Lung (tissue), 12 donors: ENCODE results near the gene BCL6. TPM values are rescaled to one million over a fixed set of nuclear protein-coding genes. Genes with fewer than 3 reads are reported as not detected.

Experiments used
- ATAC-seq: fragments of 200-7000 bp; cut with Tn5 transposase; one replicate; pipeline ENCODE4 v1.9.1; 2020; ENCODE audit warnings: moderate number of reproducible peaks; ENCODE audit not compliant: insufficient read depth, low FRiP score
- DNase-seq, 3 donors: peaks; one replicate each; pipeline ENCODE4 v3.0.0-alpha.2; 2013 to 2017
- H3K27ac ChIP-seq, 2 donors: one replicate each; pipeline ENCODE4 v1.5.1; 2013; ENCODE audit warnings: mild to moderate bottlenecking in 2 of 2, moderate library complexity in 2 of 2, control low read depth in 1 of 2, inconsistent platforms in 1 of 2, low read depth in 1 of 2, low read length in 1 of 2
- H3K27me3 ChIP-seq, 3 donors: one replicate each; pipeline ENCODE4 v1.5.1; 2013; ENCODE audit warnings: low read length in 2 of 3; ENCODE audit not compliant: control insufficient read depth in 3 of 3, insufficient read depth in 3 of 3
- H3K36me3 ChIP-seq, 4 donors: one replicate each; pipeline ENCODE4 v1.5.1; 2013; ENCODE audit warnings: low read length in 4 of 4, mild to moderate bottlenecking in 1 of 4, moderate library complexity in 1 of 4; ENCODE audit not compliant: control insufficient read depth in 4 of 4, insufficient read depth in 4 of 4
- H3K4me1 ChIP-seq, 5 donors: one replicate each; pipeline ENCODE4 v1.5.1; 2013; ENCODE audit warnings: low read length in 5 of 5, mild to moderate bottlenecking in 2 of 5, moderate library complexity in 1 of 5; ENCODE audit not compliant: control insufficient read depth in 5 of 5, insufficient read depth in 5 of 5
- H3K4me3 ChIP-seq: one replicate; pipeline ENCODE4 v1.5.1; 2013; ENCODE audit warnings: mild to moderate bottlenecking, control low read depth, moderate library complexity
- H3K9ac ChIP-seq, 2 donors: one replicate each; pipeline ENCODE4 v1.5.1; 2013; ENCODE audit warnings: low read length in 2 of 2, control low read depth in 1 of 2; ENCODE audit not compliant: insufficient read depth in 1 of 2
- H3K9me3 ChIP-seq, 4 donors: one replicate each; pipeline ENCODE4 v1.5.1; 2013; ENCODE audit warnings: low read length in 3 of 4, mild to moderate bottlenecking in 1 of 4, moderate library complexity in 1 of 4; ENCODE audit not compliant: control insufficient read depth in 4 of 4, insufficient read depth in 3 of 4
- CTCF ChIP-seq: IDR thresholded peaks from 2 replicates; pipeline ENCODE4 v1.5.1; 2012; ENCODE audit warnings: mild to moderate bottlenecking; ENCODE audit errors: control extremely low read depth, extremely low read depth
- WGBS, 2 donors: extraction: QIAGEN DNeasy Blood & Tissue Kit; methylation state at CpG; one replicate each; pipeline ENCODE4 v1.1.7; 2013; 5-methylcytosine and 5-hydroxymethylcytosine counted together
- polyA plus RNA-seq, 2 donors: library from polyadenylated mRNA; stranded (reverse); fragments of 200-250 nt; gene quantifications; one replicate each; pipeline ENCODE4 v1.2.1, GENCODE V29; 2013
- total RNA-seq, 2 donors: library from RNA; depleted of rRNA in 1 of 2; stranded (reverse); fragments of >200 nt in 1 of 2; gene quantifications; one replicate each; pipeline ENCODE4 v1.2.1, GENCODE V29; 2014 to 2021
- donor health status: control.
- donor health status: control.
- donor health status: Bipolar disorder and iron deficiency.
- donor health status: healthy.
- donor health status: DM: yes; HTN: yes; CAD: no.

BCL6 gene
- total and polyA plus RNA-seq, 4 donors: 29.4 to 137 (median 76.5) TPM

- TF ChIP-seq CTCF: no peak
- peaks cover 6 to 74% (median 45%) of the 10 kb centered on the region in 4 donors for H3K36me3 ChIP-seq
- no peak overlapping the region for H3K4me3 ChIP-seq
- H3K27me3 ChIP-seq: no peaks in the 10 kb centered on the region
- no peak for ATAC-seq
- DNase-seq: peak in 2 of 3 donors; percentile 50 to 56
- H3K4me1 ChIP-seq: peaks cover 0 to 13% (median 0%) of the 10 kb centered on the region in 5 donors
- no peak overlapping the region for H3K27ac ChIP-seq
- 88 to 89% methylated on average over 22 of the region's 22 CpGs for WGBS, 2 donors
- no peaks in the 10 kb centered on the region for H3K9me3 ChIP-seq
- H3K9ac ChIP-seq: no peak overlapping the region
Observed at GRCh38 chr3:187725224-187725623, 20.0 kb downstream of the BCL6 start.

GRCh38 chr3:187722206-187722612 is 23.1 kb downstream of the BCL6 start:
- Histone ChIP-seq H3K4me1 (peaks cover 0 to 16% (median 0%) of the 10 kb centered on the region in 5 donors), H3K27ac (no peak overlapping the region), H3K4me3 (no peak overlapping the region), H3K9me3 (no peaks in the 10 kb centered on the region), H3K27me3 (no peaks in the 10 kb centered on the region), H3K36me3 (peaks cover 4 to 49% (median 23%) of the 10 kb centered on the region in 4 donors), H3K9ac (no peak overlapping the region)
- ATAC-seq (no peak), DNase-seq (no peak)
- no peak for TF ChIP-seq CTCF
- WGBS, 2 donors: 90 to 93% methylated on average over 10 of the region's 10 CpGs

- Histone ChIP-seq H3K9me3 (no peaks in the 10 kb centered on the region), H3K9ac (no peak overlapping the region), H3K27ac (no peak overlapping the region), H3K36me3 (peaks cover 4 to 40% (median 16%) of the 10 kb centered on the region in 4 donors), H3K4me1 (peaks cover 0 to 11% (median 0%) of the 10 kb centered on the region in 5 donors), H3K4me3 (no peak overlapping the region), H3K27me3 (no peaks in the 10 kb centered on the region)
- ATAC-seq (no peak), DNase-seq (no peak)
- TF ChIP-seq CTCF: no peak
- WGBS, 2 donors: 93 to 97% methylated on average over 8 of the region's 8 CpGs
Observed at GRCh38 chr3:187721055-187721454, 24.2 kb downstream of the BCL6 start.

GRCh38 chr3:187720337-187720670 is 25.0 kb downstream of the BCL6 start:
- no peak for TF ChIP-seq CTCF
- Histone ChIP-seq H3K4me3 (no peak overlapping the region), H3K36me3 (peaks cover 4 to 32% (median 13%) of the 10 kb centered on the region in 4 donors), H3K27ac (no peak overlapping the region), H3K9ac (no peak overlapping the region), H3K4me1 (peaks cover 0 to 5% (median 0%) of the 10 kb centered on the region in 5 donors), H3K27me3 (no peaks in the 10 kb centered on the region), H3K9me3 (no peaks in the 10 kb centered on the region)
- ATAC-seq (no peak), DNase-seq (no peak)
- WGBS, 2 donors: 98 to 100% methylated on average over 2 of the region's 2 CpGs
